SK-N-SH (cell line): ENCODE measurements around the gene GLIS1.

Experiments used
- CTCF ChIP-seq: fragments of 200-600 bp; sonication (generic); IDR thresholded peaks from 2 replicates; pipeline ENCODE4 v1.6.1; 2017; ENCODE audit warnings: antibody characterized with exemption, mild to moderate bottlenecking, moderate library complexity
- EP300 ChIP-seq, 2 experiments: IDR thresholded peaks; 2 replicates each; pipeline versions ENCODE4 v1.4.0 to v1.6.1; 2012; ENCODE audit warnings: borderline replicate concordance in 1 of 2, low read depth in 1 of 2, low read length in 1 of 2
- MXI1 ChIP-seq: IDR thresholded peaks from 2 replicates; pipeline ENCODE4 v1.6.1; 2012; ENCODE audit warnings: mild to moderate bottlenecking, low read depth, low read length, improper control_type of control experiment
- RAD21 ChIP-seq: IDR thresholded peaks from 2 replicates; pipeline ENCODE4 v1.6.1; 2012; ENCODE audit warnings: mild to moderate bottlenecking, low read length
- YY1 ChIP-seq: IDR thresholded peaks from 2 replicates; pipeline ENCODE4 v1.4.0; 2012; ENCODE audit warnings: low read depth, mild to moderate bottlenecking

- TF ChIP-seq CTCF (no peak), YY1 (no peak), EP300 (IDR thresholded peaks at IDR 0.05; ENCODE audit: borderline replicate concordance in 1 of 2, low read depth in 1 of 2, low read length in 1 of 2) (no peak), MXI1 (no peak), RAD21 (no peak)
Measured at GRCh38 chr1:53558739-53559315, 180.1 kb downstream of the GLIS1 start.
